Nasal cavity respiratory epithelium epithelial cell of viscerocranial mucosa (primary cell): Measurements from ENCODE around the gene RHO. TPM values are rescaled to one million over a fixed set of nuclear protein-coding genes. Genes with fewer than 3 reads are reported as not detected.

Source experiments
- total RNA-seq: library from RNA; depleted of rRNA; stranded (reverse); fragments of >200 nt; gene quantifications from 2 replicates; pipeline ENCODE4 v1.2.3, GENCODE V29; 2014

Gene RHO
- not detected in 2 replicates for total RNA-seq

GRCh38 chr3:129528589-129529100 lies at the start of gene RHO:
TSS of gene RHO (plus strand) at chr3:129528639. CDS start at chr3:129528734, 95 bp downstream.

GRCh38 chr3:129543156-129543790 lies 14.8 kb downstream of the RHO start, which contains the start of gene H1-8:
TSS of gene H1-8 (plus strand) at chr3:129543175. CDS start at chr3:129543219, 44 bp downstream.

Other genes starting within 250 kb of the RHO start
- 30.8 and 35.9 TPM in 2 replicates for gene HMCES, start 249.8 kb upstream of the RHO start, total RNA-seq
- under 0.01 TPM in 2 replicates for gene EFCAB12, start 100.0 kb upstream of the RHO start, total RNA-seq
- 23.2 and 34.7 TPM in 2 replicates for gene MBD4, start 88.7 kb upstream of the RHO start, total RNA-seq
- gene IFT122, start 88.4 kb upstream of the RHO start, total RNA-seq, result 4.8 and 10.5 TPM in 2 replicates
- gene H1-8, start 14.5 kb downstream of the RHO start, total RNA-seq, result not detected in 2 replicates
- 1.0 and 8.5 TPM in 2 replicates for gene PLXND1, start 78.0 kb downstream of the RHO start, total RNA-seq